ENCODE measurements around the gene SIX1.

The SIX1 gene

DNA sequence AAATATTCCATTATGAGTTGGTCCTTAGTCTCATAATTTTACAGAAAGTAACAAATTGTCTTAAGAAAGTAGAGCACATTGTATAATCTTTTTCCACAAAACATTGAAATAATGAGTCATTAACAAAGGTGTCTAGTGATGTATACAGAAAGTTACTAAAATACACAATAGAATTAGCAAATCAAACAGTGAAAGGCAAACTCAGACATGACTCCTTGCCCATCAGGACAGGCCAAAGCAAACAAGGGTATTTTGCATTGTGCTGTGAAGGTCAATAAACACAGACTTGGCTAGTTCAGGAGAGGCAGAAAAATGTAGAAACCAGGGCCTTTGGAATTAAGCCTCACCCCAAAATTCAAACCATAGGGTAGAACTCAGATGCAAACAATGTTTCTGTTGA lies 37.6 kb upstream of the SIX1 start:
- Histone ChIP-seq H3F3A (ENCODE audit: low read depth) (no peaks in the 10 kb centered on the region), H3K9ac (ENCODE audit: low read depth, low read length, poor library complexity, severe bottlenecking) (no peak overlapping the region), H3K36me3 (ENCODE audit: insufficient read depth, low read length) (no peaks in the 10 kb centered on the region), H3K27me3 (ENCODE audit: insufficient read depth, low read length, poor library complexity, severe bottlenecking) (no peaks in the 10 kb centered on the region), H3K79me2 (ENCODE audit: insufficient read depth, low read length) (no peaks in the 10 kb centered on the region), H3K9me3 (ENCODE audit: insufficient read depth, low read depth, low read length) (no peaks in the 10 kb centered on the region), H3K4me1 (ENCODE audit: insufficient read depth, low read length, poor library complexity, severe bottlenecking) (no peaks in the 10 kb centered on the region), H3K4me2 (ENCODE audit: low read depth, low read length, poor library complexity, severe bottlenecking) (no peak overlapping the region), H3K9me2 (replicated peaks; ENCODE audit: low read depth, low read length) (no peaks in the 10 kb centered on the region), H4K20me1 (ENCODE audit: insufficient read depth, low read length, poor library complexity, severe bottlenecking) (no peaks in the 10 kb centered on the region), H3K4me3 (ENCODE audit: low read length, poor library complexity, severe bottlenecking) (no peak overlapping the region), H2AFZ (ENCODE audit: low read length) (0 out of 2 replicates have a peak overlapping the region, but pooled peaks have one; percentile 59)
- TF ChIP-seq, protein P1, sequence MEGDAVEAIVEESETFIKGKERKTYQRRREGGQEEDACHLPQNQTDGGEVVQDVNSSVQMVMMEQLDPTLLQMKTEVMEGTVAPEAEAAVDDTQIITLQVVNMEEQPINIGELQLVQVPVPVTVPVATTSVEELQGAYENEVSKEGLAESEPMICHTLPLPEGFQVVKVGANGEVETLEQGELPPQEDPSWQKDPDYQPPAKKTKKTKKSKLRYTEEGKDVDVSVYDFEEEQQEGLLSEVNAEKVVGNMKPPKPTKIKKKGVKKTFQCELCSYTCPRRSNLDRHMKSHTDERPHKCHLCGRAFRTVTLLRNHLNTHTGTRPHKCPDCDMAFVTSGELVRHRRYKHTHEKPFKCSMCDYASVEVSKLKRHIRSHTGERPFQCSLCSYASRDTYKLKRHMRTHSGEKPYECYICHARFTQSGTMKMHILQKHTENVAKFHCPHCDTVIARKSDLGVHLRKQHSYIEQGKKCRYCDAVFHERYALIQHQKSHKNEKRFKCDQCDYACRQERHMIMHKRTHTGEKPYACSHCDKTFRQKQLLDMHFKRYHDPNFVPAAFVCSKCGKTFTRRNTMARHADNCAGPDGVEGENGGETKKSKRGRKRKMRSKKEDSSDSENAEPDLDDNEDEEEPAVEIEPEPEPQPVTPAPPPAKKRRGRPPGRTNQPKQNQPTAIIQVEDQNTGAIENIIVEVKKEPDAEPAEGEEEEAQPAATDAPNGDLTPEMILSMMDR (conservative IDR thresholded peaks at IDR 0.05; ENCODE audit: low read length), result no peak
- no peak for TF ChIP-seq EZH2phosphoT487 (IDR thresholded peaks at IDR 0.05; ENCODE audit: borderline replicate concordance)

DNA sequence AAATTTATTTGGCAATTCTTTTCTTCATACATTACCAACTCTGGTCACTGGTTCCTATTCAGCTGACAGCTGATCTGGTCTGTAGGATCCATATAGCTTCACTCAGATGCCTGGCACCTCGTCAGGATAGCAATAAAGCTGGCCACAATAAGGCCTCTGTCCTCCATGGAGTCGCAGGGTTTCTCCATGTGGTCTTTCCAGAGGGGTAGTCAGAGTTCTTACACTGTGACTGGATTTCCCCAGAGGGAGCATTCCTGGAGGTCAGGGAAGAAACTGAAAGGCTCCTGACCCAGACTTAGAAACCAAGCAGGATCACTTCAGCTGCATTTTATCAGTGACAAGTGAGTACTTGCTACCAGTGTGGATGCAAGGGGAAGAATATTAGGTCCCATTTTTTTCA lies 34.9 kb upstream of the SIX1 start:
- Histone ChIP-seq H2AFZ (ENCODE audit: low read length) (no peak overlapping the region), H3K4me1 (ENCODE audit: insufficient read depth, low read length, poor library complexity, severe bottlenecking) (no peaks in the 10 kb centered on the region), H3K4me2 (ENCODE audit: low read depth, low read length, poor library complexity, severe bottlenecking) (no peak overlapping the region), H3K27me3 (ENCODE audit: insufficient read depth, low read length, poor library complexity, severe bottlenecking) (no peaks in the 10 kb centered on the region), H3K9me3 (ENCODE audit: insufficient read depth, low read depth, low read length) (no peaks in the 10 kb centered on the region), H3K4me3 (ENCODE audit: low read length, poor library complexity, severe bottlenecking) (no peak overlapping the region), H3K9me2 (replicated peaks; ENCODE audit: low read depth, low read length) (no peaks in the 10 kb centered on the region), H4K20me1 (ENCODE audit: insufficient read depth, low read length, poor library complexity, severe bottlenecking) (no peaks in the 10 kb centered on the region), H3K79me2 (ENCODE audit: insufficient read depth, low read length) (no peaks in the 10 kb centered on the region), H3K36me3 (ENCODE audit: insufficient read depth, low read length) (no peaks in the 10 kb centered on the region), H3F3A (ENCODE audit: low read depth) (no peaks in the 10 kb centered on the region), H3K9ac (ENCODE audit: low read depth, low read length, poor library complexity, severe bottlenecking) (no peak overlapping the region)
- TF ChIP-seq EZH2phosphoT487 (IDR thresholded peaks at IDR 0.05; ENCODE audit: borderline replicate concordance), result no peak
- TF ChIP-seq, protein P1 (conservative IDR thresholded peaks at IDR 0.05; ENCODE audit: low read length), result no peak

DNA sequence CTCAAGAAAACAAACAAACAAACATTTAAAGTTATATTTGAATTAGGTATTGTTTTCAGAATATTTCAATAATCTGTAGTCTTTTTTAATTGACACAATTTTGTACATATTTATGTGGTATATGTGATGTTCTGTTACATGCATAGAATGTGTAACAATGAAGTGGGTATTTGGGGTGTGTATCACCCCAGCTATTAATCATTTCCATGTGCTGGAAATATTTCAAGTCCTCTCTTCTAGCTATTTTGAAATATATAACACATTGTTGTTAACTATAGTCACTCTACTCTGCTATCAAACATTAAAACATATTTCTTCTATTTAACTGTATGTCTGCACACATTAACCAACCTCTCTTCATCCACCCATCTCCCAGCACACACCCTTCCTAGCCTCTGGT lies 32.0 kb upstream of the SIX1 start:
- H4K20me1 ChIP-seq (ENCODE audit: insufficient read depth, low read length, poor library complexity, severe bottlenecking), result no peaks in the 10 kb centered on the region
- no peak overlapping the region for H2AFZ ChIP-seq (ENCODE audit: low read length)
- no peaks in the 10 kb centered on the region for H3K27me3 ChIP-seq (ENCODE audit: insufficient read depth, low read length, poor library complexity, severe bottlenecking)
- no peaks in the 10 kb centered on the region for H3K36me3 ChIP-seq (ENCODE audit: insufficient read depth, low read length)
- no peaks in the 10 kb centered on the region for H3K9me3 ChIP-seq (ENCODE audit: insufficient read depth, low read depth, low read length)
- no peaks in the 10 kb centered on the region for H3K4me1 ChIP-seq (ENCODE audit: insufficient read depth, low read length, poor library complexity, severe bottlenecking)
- no peaks in the 10 kb centered on the region for H3K79me2 ChIP-seq (ENCODE audit: insufficient read depth, low read length)
- H3K4me3 ChIP-seq (ENCODE audit: low read length, poor library complexity, severe bottlenecking), result no peak overlapping the region
- no peak overlapping the region for H3K4me2 ChIP-seq (ENCODE audit: low read depth, low read length, poor library complexity, severe bottlenecking)
- H3K9ac ChIP-seq (ENCODE audit: low read depth, low read length, poor library complexity, severe bottlenecking), result no peak overlapping the region
- no peak for TF ChIP-seq EZH2phosphoT487 (IDR thresholded peaks at IDR 0.05; ENCODE audit: borderline replicate concordance)
- TF ChIP-seq, protein P1 (conservative IDR thresholded peaks at IDR 0.05; ENCODE audit: low read length), result no peak
- H3K9me2 ChIP-seq (replicated peaks; ENCODE audit: low read depth, low read length), result no peaks in the 10 kb centered on the region
- H3F3A ChIP-seq (ENCODE audit: low read depth), result no peaks in the 10 kb centered on the region

All from Loucy (cell line).